H9 (cell line): ENCODE measurements around the gene KANSL1. TPM values are rescaled to one million over a fixed set of nuclear protein-coding genes. Genes with fewer than 3 reads are reported as not detected.

ENCODE experiments used
- DNase-seq: peaks from one replicate; pipeline ENCODE4 v3.0.0-alpha.2; 2017
- H2AFZ ChIP-seq: one replicate; pipeline ENCODE4 v1.6.1; 2013; ENCODE audit warnings: mild to moderate bottlenecking, low read length, control low read depth, moderate library complexity
- H2AK5ac ChIP-seq: 2 replicates; pipeline ENCODE4 v1.6.1; 2013; ENCODE audit warnings: low read length, control low read depth, mixed read lengths; ENCODE audit not compliant: insufficient read length
- H2BK120ac ChIP-seq: one replicate; pipeline ENCODE4 v1.6.1; 2013; ENCODE audit warnings: low read depth, mild to moderate bottlenecking, low read length, control low read depth, inconsistent platforms; ENCODE audit not compliant: poor library complexity, severe bottlenecking
- H2BK12ac ChIP-seq: 2 replicates; pipeline ENCODE4 v1.6.1; 2013; ENCODE audit warnings: low read length, control low read depth, mixed read lengths, low read depth; ENCODE audit not compliant: insufficient read length
- H2BK15ac ChIP-seq: 2 replicates; pipeline ENCODE4 v1.6.1; 2013; ENCODE audit warnings: low read depth, low read length, control low read depth
- H2BK20ac ChIP-seq: one replicate; pipeline ENCODE4 v1.6.1; 2013; ENCODE audit warnings: low read depth, mild to moderate bottlenecking, low read length, control low read depth, inconsistent platforms; ENCODE audit not compliant: poor library complexity, severe bottlenecking
- H2BK5ac ChIP-seq: 2 replicates; pipeline ENCODE4 v1.6.1; 2013; ENCODE audit warnings: low read length, control low read depth, mixed read lengths; ENCODE audit not compliant: insufficient read length
- H3K14ac ChIP-seq: 2 replicates; pipeline ENCODE4 v1.6.1; 2013; ENCODE audit warnings: low read length, control low read depth; ENCODE audit not compliant: insufficient read depth
- H3K18ac ChIP-seq: 2 replicates; pipeline ENCODE4 v1.6.1; 2013; ENCODE audit warnings: low read depth, mild to moderate bottlenecking, mixed read lengths, low read length, control low read depth; ENCODE audit not compliant: insufficient read length
- H3K23ac ChIP-seq: 2 replicates; pipeline ENCODE4 v1.6.1; 2013; ENCODE audit warnings: low read length, control low read depth, mixed read lengths, low read depth; ENCODE audit not compliant: insufficient read length
- H3K23me2 ChIP-seq: 2 replicates; pipeline ENCODE4 v1.6.1; 2013; ENCODE audit warnings: low read depth, mild to moderate bottlenecking, mixed read lengths, low read length, control low read depth; ENCODE audit not compliant: insufficient read length, poor library complexity, severe bottlenecking
- H3K27ac ChIP-seq: 2 replicates; pipeline ENCODE4 v1.5.1; 2013; ENCODE audit warnings: low read length, control low read depth, mixed read lengths, low read depth; ENCODE audit not compliant: insufficient read length
- H3K27me3 ChIP-seq: 2 replicates; pipeline ENCODE4 v1.6.1; 2013; ENCODE audit warnings: low read length, control low read depth, inconsistent platforms; ENCODE audit not compliant: insufficient read depth
- H3K4ac ChIP-seq: 2 replicates; pipeline ENCODE4 v1.6.1; 2013; ENCODE audit warnings: low read depth, mild to moderate bottlenecking, control low read depth, inconsistent platforms, low read length, moderate library complexity
- H3K4me1 ChIP-seq: 2 replicates; pipeline ENCODE4 v1.6.1; 2013; ENCODE audit warnings: low read length, control low read depth, inconsistent platforms; ENCODE audit not compliant: insufficient read depth
- H3K4me2 ChIP-seq: 2 replicates; pipeline ENCODE4 v1.6.1; 2013; ENCODE audit warnings: low read length, control low read depth, mixed read lengths; ENCODE audit not compliant: insufficient read length, insufficient read depth
- H3K56ac ChIP-seq: 2 replicates; pipeline ENCODE4 v1.6.1; 2013; ENCODE audit warnings: low read depth, mild to moderate bottlenecking, mixed read lengths, low read length, control low read depth; ENCODE audit not compliant: insufficient read length
- H3K79me1 ChIP-seq: 2 replicates; pipeline ENCODE4 v1.6.1; 2013; ENCODE audit warnings: low read depth, mild to moderate bottlenecking, moderate library complexity, low read length, control low read depth, inconsistent platforms; ENCODE audit not compliant: insufficient read depth, poor library complexity, severe bottlenecking
- H3K79me2 ChIP-seq: 2 replicates; pipeline ENCODE4 v1.6.1; 2013; ENCODE audit warnings: low read length, control low read depth, inconsistent platforms; ENCODE audit not compliant: insufficient read depth
- H3K9ac ChIP-seq: 2 replicates; pipeline ENCODE4 v1.6.1; 2013; ENCODE audit warnings: low read length, control low read depth, mixed read lengths; ENCODE audit not compliant: insufficient read length; ENCODE audit errors: extremely low read depth
- H3K9me3 ChIP-seq: one replicate; pipeline ENCODE4 v1.6.1; 2013; ENCODE audit warnings: low read depth, low read length, inconsistent platforms; ENCODE audit not compliant: control insufficient read depth
- H3T11ph ChIP-seq: one replicate; pipeline ENCODE4 v1.6.1; 2013; ENCODE audit warnings: mild to moderate bottlenecking, low read length, control low read depth, inconsistent platforms
- H4K20me1 ChIP-seq: one replicate; pipeline ENCODE4 v1.6.1; 2013; ENCODE audit not compliant: control insufficient read depth, insufficient read length, insufficient read depth
- H4K5ac ChIP-seq: 2 replicates; pipeline ENCODE4 v1.6.1; 2013; ENCODE audit warnings: low read depth, mild to moderate bottlenecking, mixed read lengths, low read length, control low read depth; ENCODE audit not compliant: insufficient read length
- H4K8ac ChIP-seq: replicated peaks from 2 replicates; pipeline ENCODE4 v1.6.1; 2013; ENCODE audit warnings: low read length, control low read depth, mixed read lengths, low read depth; ENCODE audit not compliant: insufficient read length
- H4K91ac ChIP-seq: 2 replicates; pipeline ENCODE4 v1.6.1; 2013; ENCODE audit warnings: low read depth, mild to moderate bottlenecking, moderate library complexity, mixed read lengths, low read length, control low read depth; ENCODE audit not compliant: insufficient read length
- H3K27ac Mint-ChIP-seq, 3 experiments: 2 replicates in 2 of 3; 3 replicates in 1 of 3; pipeline ENCODE4 v1.8.0; 2020 to 2021; ENCODE audit warnings: mixed read lengths in 3 of 3, mild to moderate bottlenecking in 1 of 3, moderate library complexity in 1 of 3
- H3K27me3 Mint-ChIP-seq: 2 replicates; pipeline ENCODE4 v1.8.0; 2021; ENCODE audit warnings: low read depth, mild to moderate bottlenecking, moderate library complexity, mixed read lengths
- H3K36me3 Mint-ChIP-seq, 3 experiments: 2 replicates in 2 of 3; 3 replicates in 1 of 3; pipeline ENCODE4 v1.8.0; 2020 to 2021; ENCODE audit warnings: low read depth in 3 of 3, mixed read lengths in 3 of 3; ENCODE audit not compliant: insufficient read depth in 1 of 3
- H3K4me1 Mint-ChIP-seq, 2 experiments: 2 replicates each; pipeline ENCODE4 v1.8.0; 2020; ENCODE audit warnings: mixed read lengths in 2 of 2
- H3K4me3 Mint-ChIP-seq, 2 experiments: 2 replicates in 1 of 2; 3 replicates in 1 of 2; pipeline ENCODE4 v1.8.0; 2020 to 2021; ENCODE audit warnings: mild to moderate bottlenecking in 2 of 2, mixed read lengths in 2 of 2, moderate library complexity in 1 of 2
- H3K9me3 Mint-ChIP-seq, 2 experiments: 2 replicates in 1 of 2; 3 replicates in 1 of 2; pipeline ENCODE4 v1.8.0; 2020; ENCODE audit warnings: mild to moderate bottlenecking in 2 of 2, mixed read lengths in 2 of 2, moderate library complexity in 1 of 2
- CTCF ChIP-seq: fragments of 200-600 bp; sonication (generic); conservative IDR thresholded peaks from 3 replicates; pipeline ENCODE4 v1.8.0; 2021; ENCODE audit warnings: antibody characterized with exemption, mild to moderate bottlenecking
- WGBS: extraction: QIAGEN DNeasy Blood & Tissue Kit; methylation state at CpG from one replicate; pipeline ENCODE4 v1.1.7; 2013; ENCODE audit warnings: missing lambda C conversion rate, low lambda C conversion rate, mixed read lengths; ENCODE audit not compliant: insufficient read length; ENCODE audit errors: extremely low coverage; 5-methylcytosine and 5-hydroxymethylcytosine counted together
- total RNA-seq: library from RNA; stranded (reverse); gene quantifications from 2 replicates; pipeline ENCODE4 v1.2.1, GENCODE V29; 2021

Gene KANSL1
- total RNA-seq, 1 experiment from 2014 or later, result 114 TPM

GRCh38 chr17:46013502-46014165 is 179.6 kb downstream of the KANSL1 start:
- Histone ChIP-seq H2AFZ (no peak overlapping the region), H4K8ac (no peak overlapping the region), H3K14ac (no peak overlapping the region; the same call in 1 of the 2 replicates), H3K23ac (no peak overlapping the region), H3K23me2 (no peaks in the 10 kb centered on the region), H3K9ac (no peak overlapping the region), H3K4ac (no peak overlapping the region), H3T11ph (no peak overlapping the region), H3K18ac (no peak overlapping the region), H2BK15ac (no peak overlapping the region), H3K27ac (no peak overlapping the region), H4K91ac (no peak overlapping the region), H3K79me2 (no peaks in the 10 kb centered on the region), H2BK5ac (no peak overlapping the region), H3K4me1 (no peaks in the 10 kb centered on the region), H2BK120ac (no peak overlapping the region), H2BK20ac (no peak overlapping the region), H3K4me2 (no peak overlapping the region), H3K27me3 (no peaks in the 10 kb centered on the region), H3K56ac (no peak overlapping the region), H4K5ac (no peak overlapping the region), H2BK12ac (no peak overlapping the region), H3K9me3 (no peaks in the 10 kb centered on the region), H4K20me1 (no peaks in the 10 kb centered on the region), H3K79me1 (no peaks in the 10 kb centered on the region), H2AK5ac (no peak overlapping the region)
- Mint-ChIP-seq H3K27ac (no peak overlapping the region), H3K4me3 (0 out of 5 replicates have a peak overlapping the region, but pooled peaks of 1 of the 2 experiments have one; percentile 30), H3K4me1 (0 out of 4 replicates have a peak, but pooled peaks cover 0 to 6% of the 10 kb centered on the region in 2 experiments), H3K36me3 (no peaks in the 10 kb centered on the region; a peak in 1 of 7 replicates), H3K9me3 (no peaks in the 10 kb centered on the region), H3K27me3 (peaks cover 2% of the 10 kb centered on the region)
- no CpG with 5 or more reads among the region's 9 CpGs for WGBS
- DNase-seq, result no peak
- no peak for TF ChIP-seq CTCF
